Measurements from ENCODE around the gene RSPH1.
A peak's percentile ranks its signal among the peaks of the same experiment; 100 is the strongest.

RSPH1 gene

GRCh38 chr21:42455754-42456440, 40.1 kb downstream of the RSPH1 start:
- Histone ChIP-seq H3K4me3 (no peak overlapping the region), H3K27ac (no peak overlapping the region)

DNA sequence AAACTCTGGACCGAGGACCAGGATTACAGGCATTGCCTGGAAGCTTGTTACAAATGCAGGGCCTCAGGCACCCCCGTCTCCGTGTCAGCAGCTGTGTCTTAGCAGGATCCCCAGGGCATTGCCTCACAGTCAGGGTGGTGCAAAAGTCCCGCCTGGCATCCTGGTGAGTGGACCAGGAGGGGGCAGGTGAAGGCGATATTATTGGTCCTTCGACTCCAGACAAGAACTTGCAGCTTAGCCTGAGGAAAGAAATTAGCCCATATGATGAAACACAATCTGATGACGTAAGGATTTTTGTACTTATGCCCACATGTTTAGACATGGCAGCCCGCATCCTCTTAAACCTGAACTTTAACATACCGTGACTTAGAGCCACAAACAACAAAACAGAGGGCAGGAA, 40.8 kb downstream of the RSPH1 start:
- H3K4me3 ChIP-seq, result no peak overlapping the region
- H3K27ac ChIP-seq, result no peak overlapping the region

- H3K4me3 ChIP-seq, result no peak overlapping the region
- no peak overlapping the region for H3K27ac ChIP-seq
Observed at GRCh38 chr21:42454786-42455185, 41.2 kb downstream of the RSPH1 start.

DNA sequence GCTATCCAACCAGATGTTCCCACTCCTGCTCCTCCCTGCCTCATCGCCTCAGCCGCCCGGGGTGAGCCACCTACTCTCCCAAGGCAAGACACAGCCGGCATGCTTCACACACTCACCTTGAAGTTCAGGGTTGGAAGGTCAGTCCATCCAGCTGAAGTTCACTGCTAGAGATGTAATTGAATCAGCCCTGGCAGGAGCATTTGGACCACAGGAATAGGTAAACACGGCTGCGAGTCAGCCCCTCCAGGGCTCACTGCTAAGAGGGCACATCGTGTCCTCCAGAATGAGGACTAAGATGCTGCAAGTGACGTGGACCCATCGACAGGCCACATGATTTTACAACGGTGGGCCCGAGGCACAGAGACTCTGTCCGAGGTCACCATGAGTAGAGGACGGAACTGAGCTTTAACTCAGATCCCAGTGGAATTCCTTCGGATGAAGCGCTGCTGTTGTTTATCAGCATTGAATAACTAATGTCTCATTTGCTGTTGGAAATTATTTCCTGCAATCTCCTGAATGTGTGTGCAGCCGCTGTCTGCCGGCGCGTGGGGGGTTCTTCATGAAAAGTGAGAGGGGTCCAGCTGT, 41.9 kb downstream of the RSPH1 start:
- Histone ChIP-seq H3K4me3 (no peak overlapping the region), H3K27ac (no peak overlapping the region)

DNA sequence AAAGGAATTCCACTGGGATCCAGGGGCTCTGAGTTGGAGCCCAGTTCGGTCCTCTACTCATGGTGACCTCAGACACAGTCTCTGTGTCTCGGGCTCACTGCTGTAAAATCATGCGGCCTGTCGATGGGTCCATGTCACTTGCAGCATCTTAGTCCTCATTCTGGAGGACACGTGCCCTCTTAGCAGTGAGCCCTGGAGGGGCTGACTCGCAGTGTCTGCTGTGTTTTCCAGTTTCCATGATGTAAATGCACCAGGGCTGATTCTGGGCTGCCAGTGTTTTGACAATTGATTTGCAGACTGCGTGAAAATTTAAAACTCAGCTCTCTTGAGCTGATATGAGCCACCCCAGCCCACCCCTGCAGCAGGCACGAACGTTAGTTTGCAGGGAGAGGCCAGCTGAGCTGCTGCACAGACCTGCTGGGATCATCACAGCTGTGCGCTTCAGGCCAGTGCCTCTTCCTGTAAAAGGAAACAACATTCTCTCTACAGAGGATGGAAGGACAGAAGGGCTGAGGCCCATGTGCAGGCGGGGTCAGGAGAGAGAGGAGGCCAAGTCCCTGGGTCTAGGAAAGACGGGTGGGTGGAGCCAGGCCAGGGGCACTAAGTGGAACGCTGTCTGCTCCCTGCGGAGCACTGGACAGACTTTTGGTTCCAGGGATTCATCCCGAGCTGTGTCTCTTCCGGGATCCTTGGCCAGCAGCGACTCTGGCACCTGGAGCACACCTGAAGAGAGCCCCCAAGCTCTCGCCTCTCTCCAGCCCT, 42.6 kb downstream of the RSPH1 start:
- no peak overlapping the region for H3K4me3 ChIP-seq
- no peak overlapping the region for H3K27ac ChIP-seq

- H3K27ac ChIP-seq, result no peak overlapping the region
- no peak overlapping the region for H3K4me3 ChIP-seq
Observed at GRCh38 chr21:42452401-42453223, 43.4 kb downstream of the RSPH1 start.

DNA sequence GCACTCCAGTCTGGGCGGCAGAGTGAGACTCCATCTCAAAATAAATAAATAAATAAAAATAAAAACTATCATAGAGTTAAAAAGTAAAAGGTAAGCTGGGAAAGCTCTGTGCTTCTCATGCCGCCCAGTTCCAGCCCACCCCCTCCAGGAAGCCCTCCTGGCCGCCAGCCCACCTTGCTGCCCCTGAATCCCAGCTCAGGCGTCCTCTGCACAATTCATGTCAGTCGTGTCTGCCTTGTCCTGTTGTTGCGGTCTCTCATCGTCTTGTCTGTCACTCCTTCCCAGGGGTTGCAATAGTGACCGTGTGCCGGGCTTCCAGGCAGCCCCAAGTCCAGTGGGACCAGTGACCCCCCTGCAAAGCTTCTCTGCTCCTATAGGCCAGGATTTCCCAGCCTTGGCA, 44.1 kb downstream of the RSPH1 start:
- Histone ChIP-seq H3K27ac (no peak overlapping the region), H3K4me3 (no peak overlapping the region)

GRCh38 chr21:42448686-42449085, 47.3 kb downstream of the RSPH1 start:
- H3K27ac ChIP-seq, result no peak overlapping the region
- H3K4me3 ChIP-seq, result no peak overlapping the region

GRCh38 chr21:42447732-42448131, 48.3 kb downstream of the RSPH1 start:
- no peak overlapping the region for H3K27ac ChIP-seq

GRCh38 chr21:42447182-42447581, 48.8 kb downstream of the RSPH1 start:
- Histone ChIP-seq H3K4me3 (no peak overlapping the region), H3K27ac (no peak overlapping the region)

More at GRCh38 chr21:42447732-42448131, 48.3 kb downstream of the RSPH1 start:
- no peak overlapping the region for H3K4me3 ChIP-seq

- no peak overlapping the region for H3K4me3 ChIP-seq
Observed at GRCh38 chr21:42446531-42446930, 49.5 kb downstream of the RSPH1 start.

DNA sequence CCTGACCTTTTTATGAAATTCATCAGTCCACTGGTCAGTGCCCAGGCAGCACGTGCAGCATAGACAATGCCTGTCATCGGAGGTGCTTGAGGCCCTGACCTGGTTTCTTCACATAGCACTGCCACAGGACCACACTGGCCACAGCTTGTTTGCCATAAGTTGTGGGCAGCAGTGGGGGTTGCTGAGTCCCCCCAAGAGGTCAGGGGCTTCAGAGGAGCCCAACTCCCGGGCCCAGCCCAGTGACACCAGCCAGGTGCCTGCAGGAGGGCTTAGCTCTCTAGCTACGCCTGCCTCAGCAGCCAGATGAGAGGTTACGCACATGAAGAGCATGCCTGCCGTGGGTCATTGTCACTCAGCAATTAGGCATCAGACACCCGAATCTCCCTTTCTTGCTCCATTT, 50.7 kb downstream of the RSPH1 start:
- no peak overlapping the region for H3K4me3 ChIP-seq
- no peak overlapping the region for H3K27ac ChIP-seq

More at GRCh38 chr21:42446531-42446930, 49.5 kb downstream of the RSPH1 start:
- H3K27ac ChIP-seq, result no peak overlapping the region

- Histone ChIP-seq H3K4me3 (no peak overlapping the region), H3K27ac (no peak overlapping the region)
Observed at GRCh38 chr21:42444745-42445059, 51.3 kb downstream of the RSPH1 start.

GRCh38 chr21:42443876-42444744, 51.9 kb downstream of the RSPH1 start:
- no peak overlapping the region for H3K27ac ChIP-seq

GRCh38 chr21:42443181-42443785, 52.7 kb downstream of the RSPH1 start:
- Histone ChIP-seq H3K4me3 (no peak overlapping the region), H3K27ac (no peak overlapping the region)

More at GRCh38 chr21:42443876-42444744, 51.9 kb downstream of the RSPH1 start:
- H3K4me3 ChIP-seq, result no peak overlapping the region

DNA sequence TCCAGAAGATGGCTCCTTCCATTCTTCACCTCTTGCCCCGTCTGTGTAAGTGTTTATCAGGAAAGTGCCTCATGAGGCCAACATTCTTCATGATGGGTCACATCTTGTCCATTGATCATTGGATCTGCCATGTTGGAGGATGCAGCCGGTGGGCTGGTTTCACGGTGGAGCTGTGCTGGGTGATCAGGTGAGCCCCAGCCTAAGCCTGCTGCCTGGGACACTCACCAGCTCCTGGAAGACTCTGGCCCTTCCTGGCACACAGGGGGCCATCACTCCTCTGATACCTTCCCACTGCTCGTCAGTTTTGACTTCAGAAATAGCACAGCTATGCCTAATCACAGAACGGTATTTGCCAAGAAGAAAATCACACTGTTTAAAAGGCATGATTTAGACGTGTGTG, 54.1 kb downstream of the RSPH1 start:
- Histone ChIP-seq H3K27ac (no peak overlapping the region), H3K4me3 (no peak overlapping the region)

GRCh38 chr21:42440187-42440792, 55.7 kb downstream of the RSPH1 start:
- Histone ChIP-seq H3K4me3 (no peak overlapping the region), H3K27ac (peak overlapping the region in 1 of 21 experiments; percentile 16)
